ENCODE measurements around the gene CBLC. TPM values are rescaled to one million over a fixed set of nuclear protein-coding genes. Genes with fewer than 3 reads are reported as not detected.
A peak's percentile ranks its signal among the peaks of the same experiment; 100 is the strongest.

CBLC gene
- total and polyA plus RNA-seq, 2 experiments from 2014 or later: 26.2 to 39.7 TPM

GRCh38 chr19:44738136-44738535 is 39.6 kb upstream of the CBLC start:
- no peaks in the 10 kb centered on the region for H3K9me3 ChIP-seq (ENCODE audit: low read depth)
- H3K4me2 ChIP-seq: no peak overlapping the region
- H3K27ac ChIP-seq: no peak overlapping the region
- WGBS (ENCODE audit: low lambda C conversion rate, missing lambda C conversion rate): 100% methylated on average over 2 of the region's 2 CpGs
- H3K4me1 ChIP-seq (ENCODE audit: insufficient read depth): peaks cover 34% of the 10 kb centered on the region
- H3K4me3 ChIP-seq: no peak overlapping the region
- no peak overlapping the region for H2AFZ ChIP-seq
- no peaks in the 10 kb centered on the region for H3K9me2 ChIP-seq (replicated peaks; ENCODE audit: insufficient read depth)
- no peaks in the 10 kb centered on the region for H3K27me3 ChIP-seq
- H4K20me1 ChIP-seq (ENCODE audit: insufficient read depth, poor library complexity, severe bottlenecking): no peaks in the 10 kb centered on the region
- no peak for DNase-seq (ENCODE audit: low spot score)
- no peak for TF ChIP-seq CTCF (IDR thresholded peaks at IDR 0.05; ENCODE audit: poor library complexity)
- TF ChIP-seq EZH2 (IDR thresholded peaks at IDR 0.05; ENCODE audit: borderline replicate concordance): no peak
- H3K79me2 ChIP-seq: no peaks in the 10 kb centered on the region
- H3K36me3 ChIP-seq (replicated peaks; ENCODE audit: insufficient read depth, low read depth): no peaks in the 10 kb centered on the region

- H3K9me2 ChIP-seq (replicated peaks; ENCODE audit: insufficient read depth): no peaks in the 10 kb centered on the region
- H3K4me3 ChIP-seq: no peak overlapping the region
- H3K79me2 ChIP-seq: no peaks in the 10 kb centered on the region
- no peaks in the 10 kb centered on the region for H3K9me3 ChIP-seq (ENCODE audit: low read depth)
- peaks cover 38% of the 10 kb centered on the region for H3K4me1 ChIP-seq (ENCODE audit: insufficient read depth)
- H3K36me3 ChIP-seq (replicated peaks; ENCODE audit: insufficient read depth, low read depth): no peaks in the 10 kb centered on the region
- H3K4me2 ChIP-seq: no peak overlapping the region
- H3K27ac ChIP-seq: no peak overlapping the region
- H4K20me1 ChIP-seq (ENCODE audit: insufficient read depth, poor library complexity, severe bottlenecking): no peaks in the 10 kb centered on the region
- 76% methylated on average over 11 of the region's 11 CpGs for WGBS (ENCODE audit: low lambda C conversion rate, missing lambda C conversion rate)
- no peak for TF ChIP-seq CTCF (IDR thresholded peaks at IDR 0.05; ENCODE audit: poor library complexity)
- TF ChIP-seq EZH2phosphoT487 (IDR thresholded peaks at IDR 0.05; ENCODE audit: low read depth, severe bottlenecking, unreplicated experiment): no peak
- TF ChIP-seq EZH2 (IDR thresholded peaks at IDR 0.05; ENCODE audit: borderline replicate concordance): no peak
- DNase-seq (ENCODE audit: low spot score): peak; percentile 69
- no peaks in the 10 kb centered on the region for H3K27me3 ChIP-seq
- no peak overlapping the region for H2AFZ ChIP-seq
These were observed 38.8 kb upstream of the CBLC start for GRCh38 chr19:44738603-44739558.

GRCh38 chr19:44740351-44740824 is 37.3 kb upstream of the CBLC start:
- H3K4me1 ChIP-seq (ENCODE audit: insufficient read depth): peaks cover 47% of the 10 kb centered on the region
- no peak overlapping the region for H2AFZ ChIP-seq

More at GRCh38 chr19:44740351-44740824, 37.3 kb upstream of the CBLC start:
- no peak for TF ChIP-seq CTCF (IDR thresholded peaks at IDR 0.05; ENCODE audit: poor library complexity)
- no peaks in the 10 kb centered on the region for H3K27me3 ChIP-seq
- no peaks in the 10 kb centered on the region for H3K9me3 ChIP-seq (ENCODE audit: low read depth)
- H3K79me2 ChIP-seq: no peaks in the 10 kb centered on the region
- H4K20me1 ChIP-seq (ENCODE audit: insufficient read depth, poor library complexity, severe bottlenecking): no peaks in the 10 kb centered on the region
- WGBS (ENCODE audit: low lambda C conversion rate, missing lambda C conversion rate): 50% methylated on average over 3 of the region's 3 CpGs
- H3K9me2 ChIP-seq (replicated peaks; ENCODE audit: insufficient read depth): no peaks in the 10 kb centered on the region
- no peak overlapping the region for H3K4me3 ChIP-seq
- no peaks in the 10 kb centered on the region for H3K36me3 ChIP-seq (replicated peaks; ENCODE audit: insufficient read depth, low read depth)
- DNase-seq (ENCODE audit: low spot score): no peak
- peak overlapping the region; percentile 92 for H3K27ac ChIP-seq
- H3K4me2 ChIP-seq: no peak overlapping the region

Measured in hepatocyte (in vitro differentiated cells).